SK-N-DZ (cell line): Measurements from ENCODE around the gene TACR2.

Experiments
- DNase-seq: peaks from one replicate; pipeline ENCODE4 v3.0.0-alpha.2; 2015; ENCODE audit warnings: low spot score

TACR2 gene

DNA sequence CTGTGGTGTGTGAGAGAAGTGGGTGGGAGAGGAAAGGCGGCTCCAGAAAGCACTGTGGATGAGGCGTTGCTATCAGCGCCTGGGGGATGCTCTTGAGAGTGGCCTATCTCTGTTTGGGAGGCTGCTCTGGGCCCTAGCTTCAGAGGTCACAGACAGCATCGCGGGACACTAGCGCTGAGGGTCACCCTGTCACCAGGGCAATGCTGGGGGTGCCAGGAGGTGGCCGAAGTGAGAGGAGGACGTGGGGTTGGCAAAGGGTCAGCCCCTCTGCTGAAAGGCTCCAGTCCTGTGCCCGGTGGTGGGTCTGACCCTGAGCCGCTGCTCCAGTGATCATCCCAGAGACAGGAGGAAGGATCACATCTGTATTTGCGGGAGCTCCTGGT is 3.0 kb upstream of the TACR2 start:
- no peak for DNase-seq

DNA sequence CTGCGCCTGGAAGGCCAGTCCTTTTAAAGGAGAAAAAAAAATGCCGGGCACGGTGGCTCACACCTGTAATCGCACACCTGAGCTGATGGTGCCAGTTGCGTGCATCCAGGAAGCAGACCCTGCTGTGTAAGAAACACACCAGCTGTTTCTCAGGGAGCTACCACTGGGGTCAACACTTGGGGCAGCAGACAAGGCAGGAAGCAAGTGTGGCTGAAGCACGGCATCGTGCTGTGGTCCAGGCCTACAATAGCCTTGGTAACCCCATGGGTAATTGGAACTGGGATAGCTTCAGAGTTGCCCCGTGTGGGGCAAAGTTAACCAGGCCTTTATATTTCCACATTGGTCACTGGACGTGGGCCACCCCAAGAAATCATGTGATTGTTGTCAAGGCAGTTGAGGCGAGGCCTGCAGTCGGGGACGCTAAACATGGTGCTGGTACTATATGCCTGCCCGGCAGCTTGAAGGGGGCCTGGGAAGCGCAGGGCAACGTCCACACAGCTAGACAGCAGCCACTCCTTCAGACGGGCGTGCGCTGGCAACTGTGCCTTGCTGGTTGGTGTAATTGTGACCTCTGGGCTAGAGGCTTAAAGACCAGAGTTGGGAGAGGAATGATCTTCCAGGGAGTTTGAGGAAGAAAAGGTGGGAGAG is 2.5 kb upstream of the TACR2 start:
- DNase-seq, result no peak

DNA sequence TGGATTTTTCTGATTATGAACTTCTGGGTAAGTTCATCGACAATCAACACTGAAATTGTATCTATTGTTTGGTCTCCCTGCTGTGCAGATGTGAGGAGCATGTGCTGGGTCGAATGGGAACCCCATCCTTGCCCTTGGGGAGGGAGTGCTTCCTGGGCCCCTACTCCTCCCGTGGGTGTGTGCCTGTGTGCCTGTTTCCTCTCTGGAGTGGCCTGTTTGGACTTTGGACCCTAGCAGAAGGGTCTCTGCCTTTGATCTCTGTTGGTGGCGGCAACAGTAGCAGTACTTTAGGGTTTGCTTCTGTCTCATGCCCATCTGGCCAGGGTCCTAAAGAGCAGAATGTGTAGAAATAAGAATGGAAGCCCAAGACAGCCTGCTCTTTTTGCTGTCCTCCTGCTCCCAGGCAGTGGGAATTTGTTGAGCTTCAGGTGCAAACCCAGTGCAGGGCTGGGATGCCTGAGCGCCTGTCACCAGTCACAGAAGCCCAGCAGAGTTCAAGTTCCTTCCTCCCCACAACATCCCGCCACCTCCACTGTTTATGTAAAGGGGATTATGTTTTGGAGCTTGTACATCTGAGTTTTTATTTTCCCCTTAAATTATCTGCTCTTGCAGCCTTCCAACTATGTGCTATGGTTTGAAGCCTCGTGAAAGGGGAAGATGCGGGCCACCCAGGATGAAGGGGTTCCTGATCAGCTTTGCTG is 1.5 kb upstream of the TACR2 start:
- no peak for DNase-seq

DNA sequence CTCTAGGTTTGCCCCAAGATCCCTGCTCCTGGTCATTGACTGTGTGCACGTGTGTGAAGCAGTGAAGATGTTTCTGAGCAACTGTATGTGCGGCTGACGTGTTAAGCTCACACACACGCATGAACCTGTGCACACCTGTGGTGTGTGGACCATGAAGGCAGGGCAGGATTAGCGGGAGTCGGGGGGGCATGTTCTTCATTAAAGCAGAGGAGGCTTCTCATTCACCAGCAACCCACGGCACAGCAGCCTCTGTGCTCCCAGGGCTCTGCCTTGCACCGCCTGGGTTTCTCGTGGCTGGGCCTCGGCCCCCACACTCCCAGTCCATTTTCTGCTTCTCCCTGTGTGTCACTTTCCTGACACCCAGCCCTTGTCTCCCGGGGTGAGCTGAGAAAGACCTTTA is 824 bp upstream of the TACR2 start:
- no peak for DNase-seq

DNA sequence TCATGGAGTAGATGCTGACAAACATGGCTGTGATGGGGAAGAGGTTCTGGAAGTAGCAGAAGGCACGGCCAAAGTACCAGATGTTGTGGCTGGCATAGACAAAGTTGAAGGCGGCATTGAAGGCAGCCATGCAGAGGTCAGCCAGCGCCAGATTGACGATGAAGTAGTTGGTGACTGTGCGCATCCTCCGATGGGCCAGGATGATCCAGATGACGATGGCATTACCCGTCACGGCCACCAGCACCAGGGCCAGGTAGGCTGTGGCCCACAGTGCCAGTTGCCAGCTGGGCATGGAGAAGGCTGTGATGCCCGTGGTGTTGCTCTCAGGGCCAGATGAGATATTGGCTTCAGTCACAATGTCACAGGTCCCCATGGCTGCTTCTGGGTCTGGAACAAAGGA is 767 bp downstream of the TACR2 start:
- no peak for DNase-seq

DNA sequence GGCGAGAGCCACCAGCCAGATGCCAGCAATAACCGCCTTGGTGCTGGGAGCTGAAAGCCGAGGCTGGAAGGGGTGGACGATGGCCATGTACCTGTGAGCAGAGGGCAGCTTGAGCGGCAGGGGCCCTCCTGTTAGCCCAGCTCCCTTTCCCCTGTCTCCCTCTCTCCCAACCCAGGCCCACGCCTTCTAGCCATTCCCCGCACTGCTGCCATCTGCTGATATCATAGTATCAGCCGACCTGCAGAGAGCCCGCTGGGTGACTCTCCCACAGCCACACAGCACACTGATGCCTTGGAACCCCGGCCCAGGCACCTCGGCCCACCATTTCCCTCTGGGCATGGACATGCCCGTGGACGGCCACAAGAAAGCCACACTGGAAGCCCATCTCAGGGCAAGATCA is 1.7 kb downstream of the TACR2 start:
- no peak for DNase-seq

DNA sequence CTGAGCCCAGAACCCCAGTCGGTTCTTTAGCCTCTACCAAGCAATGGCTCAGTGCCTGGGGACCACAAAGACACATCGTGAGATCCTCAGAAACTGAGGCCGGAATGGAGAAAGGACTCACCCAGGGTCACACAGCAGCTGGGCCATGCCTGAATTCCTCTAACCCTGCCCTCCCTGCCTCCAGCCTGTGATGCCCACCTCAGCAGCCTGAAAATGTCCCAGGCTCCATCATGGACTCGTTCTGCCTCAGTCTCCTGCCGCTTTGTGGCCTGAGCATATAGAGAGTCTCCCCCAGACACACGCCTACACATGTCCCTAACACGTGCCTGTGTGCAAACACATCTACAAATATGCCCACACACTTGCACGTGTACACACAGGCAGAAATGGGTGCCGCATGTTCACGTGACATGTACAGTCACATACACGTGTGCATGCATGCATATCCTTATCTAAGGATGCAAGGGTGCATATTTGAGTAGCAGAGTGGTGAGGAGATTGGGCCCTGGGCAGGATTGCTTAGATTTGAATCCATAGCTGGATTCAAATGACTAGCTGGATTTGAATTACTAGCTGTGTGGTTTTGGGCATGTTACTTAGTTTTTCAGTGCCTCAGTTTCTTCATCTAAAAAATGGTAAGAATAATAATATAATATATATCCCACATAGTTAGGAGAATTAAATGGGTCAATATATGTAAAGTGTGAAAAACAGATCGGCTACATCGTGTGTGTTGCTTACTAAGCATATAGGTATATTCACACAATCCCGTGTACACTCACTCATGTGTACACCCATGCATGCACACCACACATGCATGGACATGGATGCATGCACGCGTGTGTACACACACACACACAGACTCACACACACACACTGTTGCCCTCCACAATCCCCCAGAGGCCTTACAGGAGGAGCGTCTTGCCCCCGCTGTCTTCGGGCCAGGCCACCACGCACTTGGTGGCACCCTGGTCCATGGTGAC is 2.4 kb downstream of the TACR2 start:
- DNase-seq, result no peak

DNA sequence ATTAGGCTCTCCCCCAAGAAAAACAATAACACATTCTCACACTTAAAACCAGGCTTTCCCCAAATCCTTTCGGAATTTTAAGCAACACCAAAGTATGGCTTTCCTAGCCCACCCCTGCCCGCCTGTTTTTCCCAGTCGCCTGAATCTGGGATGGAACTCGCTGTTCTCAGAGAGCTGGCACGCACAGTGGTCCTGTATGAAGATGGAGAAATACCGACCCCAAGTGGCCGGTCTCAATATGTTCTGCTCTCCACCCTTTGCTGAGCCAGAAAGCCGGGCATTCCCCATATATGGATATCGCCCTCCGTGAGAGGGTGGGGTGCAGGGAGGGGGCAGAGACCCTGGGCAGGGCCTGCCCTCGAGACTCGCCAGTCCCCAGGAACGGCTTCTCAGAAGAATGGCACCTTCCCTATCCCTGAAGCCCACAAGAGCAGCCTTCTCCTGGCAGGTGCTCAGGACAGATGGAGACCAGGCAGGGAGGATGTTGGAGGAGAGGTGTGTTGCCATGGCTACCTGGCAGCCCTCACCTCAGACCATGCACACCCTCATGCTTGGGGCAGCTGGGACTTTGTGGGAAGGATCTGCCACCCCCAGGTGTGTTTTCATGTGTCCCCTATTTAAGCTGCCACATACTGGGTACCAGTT is 3.4 kb downstream of the TACR2 start:
- peak; percentile 61 for DNase-seq

DNA sequence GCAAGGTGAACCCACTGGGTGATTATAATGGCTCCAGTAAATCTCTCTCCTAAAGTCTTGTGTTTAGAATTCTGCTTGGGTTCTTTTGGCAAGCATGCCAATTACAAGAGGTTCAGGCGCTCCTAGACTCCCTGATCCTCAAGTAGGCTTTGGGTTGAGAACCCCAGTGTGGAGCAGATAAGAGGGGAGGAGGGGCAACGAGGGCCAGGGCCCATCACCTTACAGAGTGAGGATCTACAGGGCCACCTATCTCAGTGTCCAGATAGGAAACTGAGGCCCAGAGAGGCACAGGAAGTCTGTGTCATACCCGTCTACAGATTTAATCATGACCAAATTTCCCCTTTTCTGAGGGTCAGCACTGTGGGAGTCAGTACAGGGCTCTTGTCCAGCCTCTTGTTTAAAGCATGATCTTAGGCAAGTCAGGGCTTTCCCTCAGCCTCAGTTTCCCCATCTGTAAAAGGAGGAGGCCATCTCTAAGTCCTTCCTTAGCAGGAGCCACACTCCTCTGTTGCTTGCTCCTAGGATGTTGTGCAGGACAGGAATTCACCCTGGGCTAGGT is 4.4 kb downstream of the TACR2 start:
- DNase-seq, result no peak

DNA sequence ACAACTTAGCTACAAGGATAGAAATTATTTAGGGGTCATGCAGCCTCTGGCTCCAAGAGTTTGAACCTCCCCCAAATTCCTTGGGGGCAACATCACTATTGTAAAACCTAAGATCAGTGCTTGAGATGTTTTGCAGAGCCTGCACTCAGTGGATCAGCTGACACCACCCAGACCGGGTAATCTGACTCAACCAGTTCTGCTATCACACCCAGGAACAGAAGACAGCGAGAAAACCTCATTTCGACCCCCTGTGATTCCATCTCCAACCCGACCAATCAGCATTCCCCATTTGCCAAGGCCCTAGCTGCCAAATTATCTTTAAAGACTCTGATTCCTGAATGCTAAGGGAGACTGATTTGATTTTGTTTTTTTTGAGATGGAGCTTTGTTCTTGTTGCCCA is 5.2 kb downstream of the TACR2 start:
- no peak for DNase-seq

DNA sequence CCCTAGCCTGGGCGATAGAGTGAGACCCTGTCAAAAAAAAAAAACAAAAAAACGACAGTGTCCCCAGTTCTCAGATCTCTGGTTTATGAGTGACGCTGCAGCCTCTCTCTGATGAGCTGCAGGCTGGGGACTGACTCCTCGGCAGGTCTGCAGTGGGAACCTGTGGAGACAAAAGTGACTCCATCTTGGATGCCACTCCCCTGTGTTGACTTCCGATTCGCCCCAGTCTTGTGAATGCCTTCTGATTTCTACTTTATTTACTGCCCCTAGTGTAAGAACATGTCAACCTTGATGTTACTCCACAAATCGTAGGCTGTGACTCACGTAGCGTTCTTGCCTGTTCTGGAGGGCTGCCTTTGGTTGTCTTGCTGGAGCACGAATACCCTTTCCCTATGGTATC is 6.2 kb downstream of the TACR2 start:
- no peak for DNase-seq

DNA sequence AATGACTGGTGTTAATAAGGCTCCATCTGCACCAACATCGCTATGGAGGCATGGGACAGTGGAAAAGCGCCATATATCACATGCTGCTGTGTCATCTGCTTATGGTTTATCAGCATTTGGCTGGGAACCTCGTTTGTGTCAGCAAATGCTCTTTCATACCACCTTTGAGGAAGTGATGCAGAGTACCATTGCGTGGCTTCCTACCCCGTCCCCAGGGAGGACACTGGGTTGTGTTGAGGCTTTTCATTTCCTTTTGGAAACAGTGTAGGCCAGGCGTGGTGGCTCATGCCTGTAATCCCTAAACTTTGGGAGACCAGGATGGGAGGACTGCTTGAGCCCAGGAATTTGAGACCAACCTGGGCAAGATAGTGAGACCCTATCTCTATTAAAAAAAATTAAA is 6.8 kb downstream of the TACR2 start:
- DNase-seq, result no peak

DNA sequence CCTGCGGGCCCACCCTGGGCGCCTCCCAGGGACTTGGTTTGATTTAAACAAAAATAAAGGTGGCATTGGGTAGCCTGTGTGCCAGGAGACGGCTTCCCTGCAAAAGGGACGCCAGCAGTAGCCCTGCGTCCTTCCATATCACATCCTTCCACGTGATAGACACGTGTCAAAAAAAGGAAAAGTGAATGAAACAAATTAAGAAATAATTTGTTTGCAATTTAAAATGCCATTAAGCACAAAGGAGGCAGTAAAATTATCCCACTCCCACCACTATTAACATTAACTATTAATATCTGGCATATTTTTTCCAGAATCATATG is 7.6 kb downstream of the TACR2 start:
- no peak for DNase-seq

DNA sequence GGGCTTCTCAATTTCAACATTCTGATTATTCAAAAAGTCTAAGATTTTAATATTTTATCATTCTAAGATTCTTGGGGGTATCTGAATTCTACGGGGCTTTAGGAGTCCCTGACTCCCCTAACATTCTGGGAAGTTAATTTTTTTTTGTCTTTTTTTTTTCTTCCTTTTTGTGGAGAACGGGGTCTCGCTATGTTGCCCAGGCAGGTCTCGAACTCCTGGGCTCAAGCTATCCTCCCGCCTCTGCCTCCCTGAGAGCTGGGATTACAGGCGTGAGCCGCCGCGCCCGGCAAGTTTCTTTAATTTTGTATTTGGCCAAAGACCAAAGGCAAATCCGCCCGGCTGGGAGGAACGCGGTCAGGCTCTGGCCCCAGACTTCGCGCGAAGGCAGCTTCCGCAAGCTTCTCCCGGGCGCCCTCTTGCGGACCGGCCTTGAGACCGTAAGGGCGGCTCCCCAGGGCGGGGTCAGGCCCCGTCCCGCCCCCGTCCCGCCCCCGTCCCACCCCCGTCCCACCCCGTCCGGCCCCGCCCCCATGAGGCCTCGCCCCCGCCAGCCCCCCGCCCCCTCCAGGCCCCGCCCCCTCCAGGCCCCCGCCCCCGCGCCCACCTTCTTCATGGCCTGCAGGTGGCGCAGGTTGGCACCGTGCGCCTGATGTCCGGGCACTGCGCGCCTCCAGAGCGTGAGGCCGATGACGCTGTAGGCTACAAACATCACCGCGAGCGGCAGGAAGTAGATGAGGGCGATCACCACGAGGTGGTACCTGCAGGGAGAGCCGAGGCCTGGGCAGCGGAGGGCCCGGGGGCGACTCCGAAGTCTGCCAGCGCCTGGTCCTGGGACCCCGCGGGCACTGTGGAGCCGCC is 8.2 kb downstream of the TACR2 start:
- DNase-seq, result peak; percentile 89

DNA sequence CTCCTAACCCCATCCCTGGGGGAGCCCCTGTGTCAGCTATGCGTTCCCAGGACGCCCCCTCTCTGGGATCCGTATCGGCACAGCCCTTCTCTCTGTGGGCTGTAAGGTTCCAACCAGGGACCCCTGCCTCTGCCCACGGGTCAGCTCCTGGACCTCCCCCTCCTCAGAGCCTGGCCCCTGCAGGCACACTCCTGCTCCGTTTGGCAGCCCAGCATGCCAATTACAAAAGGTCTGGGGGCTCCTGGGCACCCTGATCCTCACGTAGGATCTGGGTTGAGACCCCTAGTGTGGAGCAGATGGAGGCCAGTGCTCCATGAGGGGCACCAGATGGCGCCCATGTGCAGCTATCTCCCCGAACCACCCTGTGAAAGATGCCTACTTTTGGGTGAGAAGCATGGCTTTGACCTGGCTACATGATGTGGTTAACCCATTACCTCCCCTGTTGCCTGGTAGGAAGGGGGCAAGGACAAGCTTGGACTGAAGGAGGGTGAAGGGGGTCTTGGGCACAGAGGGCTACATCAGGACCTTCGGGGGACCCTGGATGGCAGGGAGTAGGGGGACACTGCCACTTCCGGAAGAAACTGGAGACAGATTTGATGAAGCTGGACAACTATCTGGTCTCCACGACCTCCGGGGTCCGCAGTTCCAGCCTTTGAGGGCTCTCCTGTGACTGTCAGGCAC is 9.0 kb downstream of the TACR2 start:
- peak; percentile 67 for DNase-seq

DNA sequence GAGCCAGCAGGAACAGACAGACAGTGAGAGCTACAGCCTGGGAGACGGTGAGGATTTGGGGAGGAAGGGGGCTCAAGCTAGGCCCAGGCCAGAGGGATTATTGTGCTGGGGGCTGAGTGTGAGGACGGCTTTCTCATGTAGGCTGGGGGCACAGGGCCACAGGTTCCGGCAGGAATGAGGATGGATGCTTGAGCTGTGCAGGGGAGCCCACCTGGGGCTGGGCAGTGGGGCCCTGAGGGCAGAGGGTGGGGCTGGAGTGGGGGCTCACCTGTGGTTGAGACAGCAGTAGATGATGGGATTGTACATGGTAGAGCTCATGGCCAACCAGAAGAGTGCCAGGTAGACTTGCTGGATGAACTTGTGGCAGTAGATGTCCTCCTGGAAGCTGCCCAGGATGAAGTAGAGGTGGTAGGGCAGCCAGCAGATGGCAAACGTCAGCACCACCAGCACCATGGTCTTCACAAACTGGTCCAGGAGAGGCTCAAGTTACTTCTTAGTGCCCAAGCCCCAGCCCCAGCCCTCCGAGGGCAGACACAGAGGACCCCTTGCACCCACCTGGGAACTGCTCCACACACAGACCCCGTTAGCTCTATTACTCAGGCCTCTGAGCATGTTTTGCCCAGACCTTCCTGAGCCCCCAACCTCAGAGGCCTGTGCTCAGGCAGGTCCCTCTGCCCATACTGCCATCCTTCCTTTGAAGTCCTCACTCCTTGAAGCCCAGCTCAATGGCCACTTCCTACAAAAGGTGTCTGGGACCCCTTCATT is 9.7 kb downstream of the TACR2 start:
- DNase-seq, result no peak

DNA sequence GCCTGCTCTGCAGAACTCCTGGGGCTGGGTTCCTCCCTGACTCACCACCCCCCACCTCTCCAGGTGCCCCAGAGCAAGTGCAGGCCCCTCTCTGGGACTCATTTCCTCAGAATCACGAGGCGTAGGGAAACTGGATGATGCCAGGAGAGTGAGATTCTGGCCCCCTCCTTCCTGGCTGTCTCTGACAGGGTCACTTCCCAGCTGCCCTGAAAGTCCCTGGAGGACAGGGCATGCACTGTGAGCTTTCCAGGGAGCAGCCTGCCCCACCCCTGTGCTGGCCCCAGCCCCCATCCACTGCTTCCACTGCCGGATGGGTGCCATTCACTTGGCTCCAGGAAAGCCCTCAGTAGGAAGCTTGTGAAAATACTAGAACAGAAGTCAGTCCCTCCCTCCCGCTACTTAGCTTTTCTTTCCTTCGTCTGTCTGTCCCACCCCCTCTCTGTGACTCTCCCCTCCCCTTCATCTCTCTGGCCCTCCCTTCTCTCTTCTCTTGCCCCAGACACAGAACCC is 10.4 kb downstream of the TACR2 start:
- DNase-seq, result no peak

DNA sequence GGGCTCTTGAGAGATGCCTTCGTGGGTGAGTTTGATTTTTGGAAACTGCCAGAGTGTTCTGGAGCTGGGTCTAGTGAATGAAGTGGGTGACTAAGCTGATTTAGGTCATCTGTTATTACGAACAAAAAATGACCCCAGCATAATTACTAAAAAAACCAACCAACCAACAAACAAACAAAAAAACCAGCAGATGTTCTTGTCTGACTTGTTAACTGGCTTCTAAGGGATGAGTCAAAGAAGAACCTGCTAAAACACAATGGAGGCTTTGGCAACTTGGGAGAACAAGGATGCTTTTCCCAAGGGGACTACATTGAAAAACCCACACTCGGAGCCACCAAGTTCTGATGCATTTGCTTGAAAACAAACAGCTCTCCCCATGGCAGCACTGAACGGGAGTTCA is 11.5 kb downstream of the TACR2 start:
- DNase-seq, result no peak

DNA sequence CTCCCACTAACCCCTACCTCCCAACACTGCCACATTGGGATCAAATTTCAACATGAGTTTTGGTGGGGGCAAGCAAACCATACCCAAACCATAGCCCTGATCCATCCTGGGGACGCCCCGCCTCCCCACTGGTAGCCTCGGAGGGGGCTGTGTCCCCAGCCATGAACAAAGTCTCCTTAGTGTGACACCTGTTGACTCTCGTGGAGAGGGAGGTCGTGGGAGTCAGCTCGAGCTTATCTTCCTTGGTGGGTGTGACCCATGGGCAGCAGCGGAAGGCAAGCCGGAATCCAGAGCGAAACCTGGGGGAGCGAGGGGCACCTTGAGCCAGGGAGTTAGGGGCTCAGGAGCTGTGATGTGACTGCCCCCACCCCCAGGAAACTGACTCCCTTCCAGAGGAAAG is 11.9 kb downstream of the TACR2 start:
- no peak for DNase-seq
